GM12864 (cell line): ENCODE measurements around the gene THY1.
"Not testable (repeated sequence)": the region's sequence is repeated elsewhere in the genome, so short reads cannot be mapped to it uniquely, and the experiment has no call there.

Experiments
- DNase-seq: peaks from one replicate; pipeline ENCODE4 v3.0.0-alpha.2; 2011; ENCODE audit warnings: low read depth
- H3K4me3 ChIP-seq: 2 replicates; pipeline ENCODE4 v1.5.1; 2011; ENCODE audit warnings: mild to moderate bottlenecking, low read depth, low read length, control low read depth
- TF ChIP-seq, protein P1 (sequence below): IDR thresholded peaks from 2 replicates; pipeline ENCODE4 v1.5.1; 2011; ENCODE audit warnings: low read depth, mild to moderate bottlenecking, moderate library complexity, low read length, control low read depth, inconsistent platforms; ENCODE audit errors: missing control alignments

Gene THY1

DNA sequence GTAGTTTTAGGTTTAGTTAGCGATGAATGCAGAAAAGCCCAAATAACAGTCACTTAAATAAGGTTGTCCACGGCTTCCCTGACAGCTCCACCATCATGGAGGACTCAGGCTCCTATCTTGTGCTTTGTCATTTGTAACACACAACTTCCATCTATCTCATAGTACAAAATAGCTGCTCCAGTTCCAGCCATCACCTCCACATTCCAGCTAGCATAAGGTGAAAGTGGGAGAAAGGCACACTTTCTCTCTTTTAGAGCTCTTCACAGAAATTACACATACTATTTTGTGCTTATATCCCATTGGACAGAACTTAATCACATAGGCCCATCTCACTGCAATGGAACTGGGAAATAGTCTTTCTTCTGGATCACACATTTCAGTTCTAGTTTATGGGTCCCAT lies 8.7 kb downstream of the THY1 start:
- no peak for DNase-seq
- H3K4me3 ChIP-seq, result no peak overlapping the region
- TF ChIP-seq, protein P1, sequence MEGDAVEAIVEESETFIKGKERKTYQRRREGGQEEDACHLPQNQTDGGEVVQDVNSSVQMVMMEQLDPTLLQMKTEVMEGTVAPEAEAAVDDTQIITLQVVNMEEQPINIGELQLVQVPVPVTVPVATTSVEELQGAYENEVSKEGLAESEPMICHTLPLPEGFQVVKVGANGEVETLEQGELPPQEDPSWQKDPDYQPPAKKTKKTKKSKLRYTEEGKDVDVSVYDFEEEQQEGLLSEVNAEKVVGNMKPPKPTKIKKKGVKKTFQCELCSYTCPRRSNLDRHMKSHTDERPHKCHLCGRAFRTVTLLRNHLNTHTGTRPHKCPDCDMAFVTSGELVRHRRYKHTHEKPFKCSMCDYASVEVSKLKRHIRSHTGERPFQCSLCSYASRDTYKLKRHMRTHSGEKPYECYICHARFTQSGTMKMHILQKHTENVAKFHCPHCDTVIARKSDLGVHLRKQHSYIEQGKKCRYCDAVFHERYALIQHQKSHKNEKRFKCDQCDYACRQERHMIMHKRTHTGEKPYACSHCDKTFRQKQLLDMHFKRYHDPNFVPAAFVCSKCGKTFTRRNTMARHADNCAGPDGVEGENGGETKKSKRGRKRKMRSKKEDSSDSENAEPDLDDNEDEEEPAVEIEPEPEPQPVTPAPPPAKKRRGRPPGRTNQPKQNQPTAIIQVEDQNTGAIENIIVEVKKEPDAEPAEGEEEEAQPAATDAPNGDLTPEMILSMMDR, result no peak

DNA sequence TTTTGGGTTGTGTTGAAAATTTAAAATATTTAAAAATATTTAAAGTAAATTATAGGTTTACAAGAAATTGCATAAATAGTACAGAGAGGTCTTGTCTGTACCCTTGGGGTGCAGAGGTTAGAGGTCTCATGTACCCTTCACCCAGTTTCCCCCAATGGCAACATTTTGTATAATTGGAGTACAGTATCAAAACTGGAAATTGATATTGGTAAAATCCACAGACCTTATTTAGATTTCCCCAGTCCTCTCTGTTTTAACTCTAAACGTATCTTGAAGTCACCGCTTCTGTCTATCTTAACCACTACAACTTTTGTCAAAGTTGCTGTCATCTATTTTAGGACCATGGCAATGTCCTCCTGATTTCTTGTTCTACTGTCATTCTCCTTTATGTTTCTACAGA lies 10.9 kb downstream of the THY1 start:
- TF ChIP-seq, protein P1, result no peak
- DNase-seq, result no peak
- no peak overlapping the region for H3K4me3 ChIP-seq

DNA sequence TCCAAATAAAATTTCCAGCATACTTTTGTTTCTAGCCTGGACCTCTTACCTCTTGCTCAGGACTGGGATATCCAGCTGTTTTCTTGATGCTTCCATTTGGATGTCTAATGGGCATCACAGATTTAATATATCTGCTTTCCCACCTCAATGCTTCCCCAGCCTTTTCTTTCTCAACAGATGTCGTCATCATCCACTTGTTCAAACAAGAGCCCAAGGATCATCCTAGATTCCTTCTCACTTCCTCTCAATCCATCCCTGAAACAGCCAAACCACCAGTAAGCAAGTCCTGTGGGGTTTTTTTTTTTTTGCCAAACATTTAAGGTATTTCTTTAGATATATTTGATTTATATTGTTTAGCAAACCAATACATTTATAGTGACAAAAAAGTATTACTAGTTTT lies 12.5 kb downstream of the THY1 start:
- DNase-seq, result no peak
- TF ChIP-seq, protein P1, result no peak
- H3K4me3 ChIP-seq, result no peak overlapping the region

DNA sequence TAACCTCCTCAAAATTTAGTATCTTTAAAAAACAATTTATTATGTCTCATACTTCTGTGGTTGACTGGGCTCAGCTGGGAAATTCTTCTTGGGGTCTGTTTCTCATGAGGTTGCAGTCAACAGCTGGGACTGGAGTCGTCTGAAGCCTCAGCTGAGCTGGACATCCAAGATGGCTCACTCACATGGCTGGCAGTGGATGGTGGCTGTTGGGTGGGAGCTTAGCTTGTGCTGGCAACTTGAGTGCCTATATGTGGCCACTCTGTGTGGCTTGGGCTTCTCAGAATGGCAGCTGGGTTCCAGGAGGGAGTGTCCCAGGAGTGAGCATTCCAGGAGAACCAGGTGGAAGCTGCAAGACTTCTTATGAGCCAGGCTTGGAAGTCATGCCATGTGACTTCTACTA lies 13.2 kb downstream of the THY1 start:
- H3K4me3 ChIP-seq, result no peak overlapping the region
- DNase-seq, result no peak
- TF ChIP-seq, protein P1, result no peak

DNA sequence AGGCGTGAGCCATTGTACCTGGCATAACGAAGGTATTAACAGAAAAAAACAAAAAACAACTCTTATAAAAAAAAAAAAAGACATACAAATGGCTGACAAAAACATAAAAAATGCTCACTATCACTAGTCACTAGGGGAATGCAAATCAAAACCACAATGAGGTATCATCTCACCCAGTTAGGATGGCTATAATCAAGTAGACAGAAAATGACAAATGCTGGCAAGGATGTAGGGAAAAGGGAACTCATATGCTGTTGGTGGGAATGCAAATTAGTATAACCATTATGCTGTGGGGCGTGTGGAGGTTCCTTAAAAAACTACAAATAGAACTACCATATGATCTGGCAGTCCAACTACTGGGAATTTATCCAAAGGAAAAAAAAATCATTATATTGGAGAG lies 17.0 kb downstream of the THY1 start:
- TF ChIP-seq, protein P1, result no peak
- no peak overlapping the region for H3K4me3 ChIP-seq
- no peak for DNase-seq

DNA sequence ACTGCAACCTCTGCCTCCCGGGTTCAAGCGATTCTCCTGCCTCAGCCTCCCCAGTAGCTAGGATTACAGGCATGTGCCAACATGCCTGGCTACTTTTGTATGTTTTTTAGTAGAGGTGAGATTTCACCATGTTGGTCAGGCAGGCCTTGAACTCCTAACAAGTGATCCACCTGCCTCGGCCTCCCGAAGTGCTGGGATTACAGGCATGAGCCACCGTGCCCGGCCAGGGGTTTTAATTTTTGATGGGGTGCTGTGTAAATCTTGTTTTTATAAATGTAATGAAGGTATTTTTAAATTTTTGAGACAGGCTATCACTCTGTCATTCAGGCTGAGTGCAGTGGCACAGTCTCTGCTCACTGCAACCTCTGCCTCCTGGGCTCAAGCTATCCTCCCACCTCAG lies 17.5 kb downstream of the THY1 start:
- not testable (repeated sequence) for H3K4me3 ChIP-seq, DNase-seq

DNA sequence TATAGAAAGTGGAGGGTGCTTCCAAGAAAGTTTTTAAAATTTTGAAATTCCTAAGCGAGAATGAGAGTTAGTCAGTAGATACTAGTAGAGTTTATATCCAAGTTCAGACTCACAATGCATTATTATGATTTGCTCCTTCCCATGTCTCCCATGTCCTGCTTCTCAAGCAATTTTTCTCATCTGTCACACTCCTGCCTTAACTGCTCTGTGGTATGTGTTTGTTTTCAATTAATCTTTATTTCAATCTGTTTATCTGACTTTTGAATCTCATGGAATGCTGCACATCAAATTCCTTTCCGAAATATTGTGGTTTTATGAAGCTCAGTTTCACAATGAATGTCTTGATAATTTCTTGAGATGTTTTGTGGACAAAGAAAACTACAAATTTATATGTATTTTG lies 18.1 kb downstream of the THY1 start:
- TF ChIP-seq, protein P1, result no peak
- no peak overlapping the region for H3K4me3 ChIP-seq
- no peak for DNase-seq

DNA sequence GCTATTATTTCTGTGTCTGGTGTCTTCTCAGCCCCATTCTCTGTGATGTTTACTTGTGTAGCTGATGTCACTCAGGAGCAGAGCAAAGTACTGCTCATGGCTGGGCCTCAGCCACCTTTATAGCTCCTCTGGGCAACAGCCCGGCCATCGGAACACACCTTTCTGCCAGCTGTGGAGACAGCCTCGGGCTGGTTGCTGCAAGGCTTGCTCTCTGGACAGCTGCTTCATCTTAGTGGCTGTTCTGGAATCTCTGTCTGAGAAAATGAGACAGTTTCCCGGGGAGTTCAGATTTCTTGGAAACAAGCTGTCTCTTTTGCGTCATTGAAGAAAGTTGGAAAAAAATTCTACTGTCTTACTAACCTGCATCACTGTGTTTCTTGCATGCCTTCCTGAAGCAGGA lies 20.0 kb downstream of the THY1 start:
- H3K4me3 ChIP-seq, result no peak overlapping the region
- no peak for DNase-seq
- TF ChIP-seq, protein P1, result no peak
